Left ventricle myocardium superior (tissue), 1 donor: ENCODE results near the gene GLYATL3. TPM values are rescaled to one million over a fixed set of nuclear protein-coding genes. Genes with fewer than 3 reads are reported as not detected.
A peak's percentile ranks its signal among the peaks of the same experiment; 100 is the strongest.

Experiments used
- ATAC-seq: fragments of 200-7000 bp; cut with Tn5 transposase; one replicate; pipeline ENCODE4 v1.9.1; 2020; ENCODE audit warnings: mild to moderate bottlenecking, moderate library complexity
- DNase-seq: peaks from one replicate; pipeline ENCODE4 v3.0.0-alpha.2; 2020
- intact Hi-C: fragments of 100-400 bp; cut with micrococcal nuclease; formaldehyde crosslinking; loops from one replicate; pipeline ENCODE4 v1.11.0; 2022
- total RNA-seq: library from RNA; stranded (reverse); fragmentation: NEBNext Ultra II Directional; extraction: Animal tissue kit (Norgen Biotek cat#: 25700); gene quantifications from one replicate; pipeline ENCODE4 v1.2.1, GENCODE V29; 2021
- donor health status: DM: no; HTN: yes; CAD: no; lungs with severe emphysema.

GLYATL3 gene
- total RNA-seq, 1 donor from 2014 or later, result not detected

GRCh38 chr6:49513153-49513989, 13.6 kb downstream of the GLYATL3 start:
- intact Hi-C loops, result no loop called here
- ATAC-seq (no peak), DNase-seq (no peak)

- intact Hi-C loops, result no loop called here
- no peak for DNase-seq
- ATAC-seq, result no peak
Observed at GRCh38 chr6:49514571-49515484, 15.1 kb downstream of the GLYATL3 start.

- intact Hi-C loops, result no loop called here
- DNase-seq, result no peak
- ATAC-seq, result no peak
Observed at GRCh38 chr6:49515485-49516146, 15.9 kb downstream of the GLYATL3 start.

- DNase-seq (no peak), ATAC-seq (no peak)
- intact Hi-C loops, result no loop called here
Observed at GRCh38 chr6:49516147-49516505, 16.4 kb downstream of the GLYATL3 start.

GRCh38 chr6:49517919-49518318, 18.2 kb downstream of the GLYATL3 start:
- ATAC-seq (no peak), DNase-seq (no peak)
- intact Hi-C loops, result no loop called here

- ATAC-seq (no peak), DNase-seq (no peak)
- intact Hi-C loops, result no loop called here
Observed at GRCh38 chr6:49519660-49520059, 19.9 kb downstream of the GLYATL3 start.

- no peak for DNase-seq
- no peak for ATAC-seq
- intact Hi-C loops, result no loop called here
Observed at GRCh38 chr6:49522710-49523593, 23.2 kb downstream of the GLYATL3 start.

- no peak for DNase-seq
- intact Hi-C loops, result no loop called here
- no peak for ATAC-seq
Observed at GRCh38 chr6:49523901-49524300, 24.2 kb downstream of the GLYATL3 start.

GRCh38 chr6:49524541-49524940, 24.8 kb downstream of the GLYATL3 start:
- ATAC-seq (no peak), DNase-seq (no peak)
- intact Hi-C loops, result no loop called here

GRCh38 chr6:49526598-49526997, 26.9 kb downstream of the GLYATL3 start:
- no peak for ATAC-seq
- intact Hi-C loops, result no loop called here
- DNase-seq, result no peak

GRCh38 chr6:49527320-49527719, 27.6 kb downstream of the GLYATL3 start:
- intact Hi-C loops, result no loop called here
- DNase-seq, result no peak
- ATAC-seq, result no peak

GRCh38 chr6:49528571-49528970, 28.8 kb downstream of the GLYATL3 start:
- intact Hi-C loops, result no loop called here
- no peak for DNase-seq
- no peak for ATAC-seq

- ATAC-seq (no peak), DNase-seq (no peak)
- intact Hi-C loops, result loop anchor here (5.0 to 10.0 kb wide), 2 partner anchors 77 to 315 kb away; no protein-coding TSS in a partner anchor
Observed at GRCh38 chr6:49530141-49530776, 30.5 kb downstream of the GLYATL3 start.

GRCh38 chr6:49531774-49532569, 32.2 kb downstream of the GLYATL3 start:
- intact Hi-C loops, result loop anchor here (5.0 to 10.0 kb wide), 2 partner anchors 75 to 313 kb away; no protein-coding TSS in a partner anchor

GRCh38 chr6:49535795-49536194, 36.1 kb downstream of the GLYATL3 start:
- intact Hi-C loops, result loop anchor here (10.0 kb wide), 1 partner anchor 309 kb away; no protein-coding TSS in a partner anchor
- no peak for DNase-seq
- no peak for ATAC-seq

More at GRCh38 chr6:49531774-49532569, 32.2 kb downstream of the GLYATL3 start:
- DNase-seq (no peak), ATAC-seq (peak; percentile 38)

GRCh38 chr6:49539102-49539501, 39.4 kb downstream of the GLYATL3 start:
- no peak for DNase-seq
- ATAC-seq, result no peak
- intact Hi-C loops, result loop anchor here (10.0 kb wide), 1 partner anchor 306 kb away; no protein-coding TSS in a partner anchor

GRCh38 chr6:49540614-49541013, 40.9 kb downstream of the GLYATL3 start:
- ATAC-seq, result no peak
- intact Hi-C loops, result no loop called here
- DNase-seq, result no peak
